ENCODE results near the gene CASR.

The CASR gene

GRCh38 chr3:122217901-122218300, 34.4 kb downstream of the CASR start:
- H3K27me3 ChIP-seq (ENCODE audit: insufficient read depth, low read length) = no peaks in the 10 kb centered on the region
- no peak overlapping the region for H3K4me2 ChIP-seq (ENCODE audit: low read length)
- H3F3A ChIP-seq (ENCODE audit: insufficient read depth, low read length) = no peaks in the 10 kb centered on the region
- H4K20me1 ChIP-seq (ENCODE audit: insufficient read depth, low read length) = no peaks in the 10 kb centered on the region
- H3K9me2 ChIP-seq (ENCODE audit: low read depth, low read length) = no peaks in the 10 kb centered on the region
- TF ChIP-seq CTCF (IDR thresholded peaks at IDR 0.05; ENCODE audit: low read length) = no peak
- no peak for TF ChIP-seq EZH2 (IDR thresholded peaks at IDR 0.05; ENCODE audit: borderline replicate concordance, low read length)
- H3K4me3 ChIP-seq (ENCODE audit: low read depth, low read length, poor library complexity, severe bottlenecking) = no peak overlapping the region
- no peak overlapping the region for H3K27ac ChIP-seq (ENCODE audit: low read depth, low read length, poor library complexity, severe bottlenecking)
- no peaks in the 10 kb centered on the region for H3K36me3 ChIP-seq (ENCODE audit: insufficient read depth, low read length)
- H3K4me1 ChIP-seq (ENCODE audit: insufficient read depth, low read length, severe bottlenecking) = no peaks in the 10 kb centered on the region
- no peaks in the 10 kb centered on the region for H3K9me3 ChIP-seq (ENCODE audit: low read length)
- H2AFZ ChIP-seq (ENCODE audit: low read length) = no peak overlapping the region
- H3K79me2 ChIP-seq (ENCODE audit: insufficient read depth, low read length) = no peaks in the 10 kb centered on the region
- no peak overlapping the region for H3K9ac ChIP-seq (ENCODE audit: low read length)

GRCh38 chr3:122219242-122219872, 35.9 kb downstream of the CASR start:
- H3K79me2 ChIP-seq (ENCODE audit: insufficient read depth, low read length) = no peaks in the 10 kb centered on the region
- H3K9me3 ChIP-seq (ENCODE audit: low read length) = no peaks in the 10 kb centered on the region
- H3K4me3 ChIP-seq (ENCODE audit: low read depth, low read length, poor library complexity, severe bottlenecking) = no peak overlapping the region
- no peak overlapping the region for H3K27ac ChIP-seq (ENCODE audit: low read depth, low read length, poor library complexity, severe bottlenecking)
- H2AFZ ChIP-seq (ENCODE audit: low read length) = no peak overlapping the region
- no peaks in the 10 kb centered on the region for H3K27me3 ChIP-seq (ENCODE audit: insufficient read depth, low read length)
- no peak overlapping the region for H3K9ac ChIP-seq (ENCODE audit: low read length)
- TF ChIP-seq CTCF (IDR thresholded peaks at IDR 0.05; ENCODE audit: low read length) (no peak), EZH2 (IDR thresholded peaks at IDR 0.05; ENCODE audit: borderline replicate concordance, low read length) (no peak)
- no peak overlapping the region for H3K4me2 ChIP-seq (ENCODE audit: low read length)
- no peaks in the 10 kb centered on the region for H4K20me1 ChIP-seq (ENCODE audit: insufficient read depth, low read length)
- H3F3A ChIP-seq (ENCODE audit: insufficient read depth, low read length) = no peaks in the 10 kb centered on the region
- no peaks in the 10 kb centered on the region for H3K9me2 ChIP-seq (ENCODE audit: low read depth, low read length)
- no peaks in the 10 kb centered on the region for H3K4me1 ChIP-seq (ENCODE audit: insufficient read depth, low read length, severe bottlenecking)
- H3K36me3 ChIP-seq (ENCODE audit: insufficient read depth, low read length) = no peaks in the 10 kb centered on the region

- Histone ChIP-seq H3K27me3 (ENCODE audit: insufficient read depth, low read length) (no peaks in the 10 kb centered on the region), H4K20me1 (ENCODE audit: insufficient read depth, low read length) (no peaks in the 10 kb centered on the region), H3K27ac (ENCODE audit: low read depth, low read length, poor library complexity, severe bottlenecking) (no peak overlapping the region), H3F3A (ENCODE audit: insufficient read depth, low read length) (no peaks in the 10 kb centered on the region), H3K9ac (ENCODE audit: low read length) (no peak overlapping the region), H3K79me2 (ENCODE audit: insufficient read depth, low read length) (no peaks in the 10 kb centered on the region), H2AFZ (ENCODE audit: low read length) (no peak overlapping the region), H3K4me3 (ENCODE audit: low read depth, low read length, poor library complexity, severe bottlenecking) (no peak overlapping the region), H3K9me2 (ENCODE audit: low read depth, low read length) (no peaks in the 10 kb centered on the region), H3K4me1 (ENCODE audit: insufficient read depth, low read length, severe bottlenecking) (no peaks in the 10 kb centered on the region), H3K9me3 (ENCODE audit: low read length) (no peaks in the 10 kb centered on the region), H3K4me2 (ENCODE audit: low read length) (no peak overlapping the region), H3K36me3 (ENCODE audit: insufficient read depth, low read length) (no peaks in the 10 kb centered on the region)
- no peak for TF ChIP-seq CTCF (IDR thresholded peaks at IDR 0.05; ENCODE audit: low read length)
- no peak for TF ChIP-seq EZH2 (IDR thresholded peaks at IDR 0.05; ENCODE audit: borderline replicate concordance, low read length)
Observed at GRCh38 chr3:122227036-122227781, 43.7 kb downstream of the CASR start.

All from OCI-LY1 (cell line).